Fibroblast of lung (primary cell): ENCODE measurements around the gene OSBP2.

Experiments
- EZH2 ChIP-seq: IDR thresholded peaks from 2 replicates; pipeline ENCODE4 v1.5.1; 2012; ENCODE audit warnings: low read length, control low read depth, mild to moderate bottlenecking; ENCODE audit errors: missing control alignments
- TF ChIP-seq, protein P1 (sequence below), 2 donors: IDR thresholded peaks in 1 of 2; conservative IDR thresholded peaks in 1 of 2; 1 replicate in 1 of 2; 2 replicates in 1 of 2; pipeline ENCODE4 v1.5.1; 2011 to 2012; ENCODE audit warnings: low read length in 2 of 2, control low read depth in 1 of 2, inconsistent platforms in 1 of 2, low read depth in 1 of 2, mild to moderate bottlenecking in 1 of 2

DNA sequence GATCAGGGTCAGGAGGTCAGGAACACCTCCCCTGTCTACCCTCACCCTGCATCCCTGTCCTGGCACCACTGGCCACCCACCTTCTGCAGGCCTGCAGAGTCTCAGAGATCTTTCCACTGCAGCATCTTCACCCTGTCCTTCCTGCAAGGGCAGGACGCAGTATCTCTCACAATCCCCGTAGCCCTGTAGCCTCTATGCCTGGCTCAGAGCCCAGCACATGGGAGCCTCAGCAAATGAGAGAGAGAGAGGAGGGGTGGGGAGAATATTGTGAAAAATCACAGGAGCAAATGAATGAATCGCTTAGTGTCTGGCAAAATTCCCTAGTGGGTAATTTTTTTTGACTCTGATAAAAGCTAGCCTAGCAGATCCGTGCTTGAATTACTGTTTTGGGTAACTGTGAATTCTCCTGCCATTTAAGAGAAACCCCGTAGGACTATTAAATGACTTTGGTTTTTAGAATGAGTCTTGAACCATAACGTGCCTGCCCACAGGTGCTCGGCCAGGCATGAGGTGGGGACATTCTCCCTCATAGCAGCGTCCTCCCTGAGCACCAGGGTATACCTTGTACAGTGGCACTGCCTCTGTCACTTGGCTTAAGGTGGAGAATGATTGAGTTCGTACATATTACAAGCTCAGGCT is 182.4 kb downstream of the OSBP2 start:
- TF ChIP-seq, protein P1, sequence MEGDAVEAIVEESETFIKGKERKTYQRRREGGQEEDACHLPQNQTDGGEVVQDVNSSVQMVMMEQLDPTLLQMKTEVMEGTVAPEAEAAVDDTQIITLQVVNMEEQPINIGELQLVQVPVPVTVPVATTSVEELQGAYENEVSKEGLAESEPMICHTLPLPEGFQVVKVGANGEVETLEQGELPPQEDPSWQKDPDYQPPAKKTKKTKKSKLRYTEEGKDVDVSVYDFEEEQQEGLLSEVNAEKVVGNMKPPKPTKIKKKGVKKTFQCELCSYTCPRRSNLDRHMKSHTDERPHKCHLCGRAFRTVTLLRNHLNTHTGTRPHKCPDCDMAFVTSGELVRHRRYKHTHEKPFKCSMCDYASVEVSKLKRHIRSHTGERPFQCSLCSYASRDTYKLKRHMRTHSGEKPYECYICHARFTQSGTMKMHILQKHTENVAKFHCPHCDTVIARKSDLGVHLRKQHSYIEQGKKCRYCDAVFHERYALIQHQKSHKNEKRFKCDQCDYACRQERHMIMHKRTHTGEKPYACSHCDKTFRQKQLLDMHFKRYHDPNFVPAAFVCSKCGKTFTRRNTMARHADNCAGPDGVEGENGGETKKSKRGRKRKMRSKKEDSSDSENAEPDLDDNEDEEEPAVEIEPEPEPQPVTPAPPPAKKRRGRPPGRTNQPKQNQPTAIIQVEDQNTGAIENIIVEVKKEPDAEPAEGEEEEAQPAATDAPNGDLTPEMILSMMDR (conservative IDR thresholded peaks at IDR 0.05 in 1 of 2, IDR thresholded peaks at IDR 0.05 in 1 of 2; ENCODE audit: low read depth in 1 of 2, low read length in 2 of 2): no peak
- no peak for TF ChIP-seq EZH2
